Activated T-cell treated with anti-CD3 and anti-CD28 coated beads, Interleukin-2, amount 50 U/mL, for 1 hour (primary cell): ENCODE data around the gene MYO9B.

Experiments used
- DNase-seq: peaks from one replicate; pipeline ENCODE4 v3.0.0-alpha.2; 2020

MYO9B gene

GRCh38 chr19:17075035-17075863 lies at the start of gene MYO9B, which contains the start of gene HAUS8:
TSS of gene MYO9B (plus strand) at chr19:17075777. CDS start at chr19:17101718, 25,941 bp downstream.
TSS of gene HAUS8 (minus strand) at chr19:17075452. CDS start at chr19:17075422, 30 bp downstream.
- DNase-seq: peak; percentile 99

- no peak for DNase-seq
Measured at GRCh38 chr19:17025991-17026658, 49.5 kb upstream of the MYO9B start.

GRCh38 chr19:17026706-17027534 lies 48.7 kb upstream of the MYO9B start, which contains the start of gene CPAMD8:
TSS of gene CPAMD8 (minus strand) at chr19:17026810. CDS start at chr19:17026642, 168 bp downstream.
- DNase-seq: no peak

GRCh38 chr19:17027535-17027975 lies 48.0 kb upstream of the MYO9B start:
- DNase-seq: no peak

- no peak for DNase-seq
Measured at GRCh38 chr19:17031741-17032140, 43.8 kb upstream of the MYO9B start.

GRCh38 chr19:17035842-17036424 lies 39.6 kb upstream of the MYO9B start:
- DNase-seq: no peak

- DNase-seq: no peak
Measured at GRCh38 chr19:17036640-17037039, 38.9 kb upstream of the MYO9B start.

- no peak for DNase-seq
Measured at GRCh38 chr19:17037184-17037583, 38.4 kb upstream of the MYO9B start.

GRCh38 chr19:17037966-17038500 lies 37.5 kb upstream of the MYO9B start:
- no peak for DNase-seq

- DNase-seq: no peak
Measured at GRCh38 chr19:17041976-17042375, 33.6 kb upstream of the MYO9B start.

- DNase-seq: no peak
Measured at GRCh38 chr19:17043744-17044143, 31.8 kb upstream of the MYO9B start.

GRCh38 chr19:17045907-17046502 lies 29.6 kb upstream of the MYO9B start:
- no peak for DNase-seq

GRCh38 chr19:17048885-17049453 lies 26.6 kb upstream of the MYO9B start:
- no peak for DNase-seq

GRCh38 chr19:17049711-17050280 lies 25.8 kb upstream of the MYO9B start:
- DNase-seq: no peak

GRCh38 chr19:17052439-17052838 lies 23.1 kb upstream of the MYO9B start:
- DNase-seq: no peak

GRCh38 chr19:17054746-17055145 lies 20.8 kb upstream of the MYO9B start:
- no peak for DNase-seq

- no peak for DNase-seq
Measured at GRCh38 chr19:17055636-17056035, 19.9 kb upstream of the MYO9B start.

GRCh38 chr19:17058236-17058635 lies 17.3 kb upstream of the MYO9B start:
- no peak for DNase-seq

GRCh38 chr19:17060802-17061201 lies 14.8 kb upstream of the MYO9B start:
- no peak for DNase-seq

- DNase-seq: no peak
Measured at GRCh38 chr19:17061205-17061604, 14.4 kb upstream of the MYO9B start.

- no peak for DNase-seq
Measured at GRCh38 chr19:17061691-17062090, 13.9 kb upstream of the MYO9B start.
